Erythroblast (primary cell): Measurements from ENCODE around the gene RERE.

Experiments used
- GATA1 ChIP-seq: IDR thresholded peaks from 2 replicates; pipeline ENCODE4 v1.6.1; 2011; ENCODE audit warnings: low read depth, mild to moderate bottlenecking, control low read depth, low read length, moderate library complexity
- POLR2A ChIP-seq: IDR thresholded peaks from 2 replicates; pipeline ENCODE4 v1.6.1; 2011; ENCODE audit warnings: mild to moderate bottlenecking, low read length

DNA sequence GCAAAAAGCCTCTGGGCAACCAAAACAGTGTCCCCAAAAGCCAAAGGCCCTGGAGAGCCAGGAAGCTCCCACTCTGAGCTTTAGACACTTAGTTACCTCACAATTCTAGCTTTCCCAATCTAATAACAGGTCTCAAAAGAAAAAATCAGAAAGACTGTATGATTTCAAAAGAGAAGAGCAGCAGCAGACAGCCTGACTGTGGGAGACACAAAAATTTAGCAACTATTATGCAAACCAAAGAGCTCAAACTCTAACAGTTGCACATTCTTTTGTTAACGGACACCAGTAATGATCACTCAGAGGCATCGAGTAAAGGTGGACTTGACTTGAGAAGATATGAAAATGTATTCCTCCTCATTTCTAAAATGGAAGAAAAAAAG lies 339.5 kb downstream of the RERE start:
- TF ChIP-seq POLR2A (no peak), GATA1 (no peak)
